Gastroesophageal sphincter (tissue), 3 donors: ENCODE measurements around the gene SNX32.

Source experiments
- CTCF ChIP-seq, 4 experiments: fragments of 200-600 bp in 2 of 4; fragments of 450-650 bp in 2 of 4; sonication (generic) in 1 of 4; IDR thresholded peaks; one replicate each; pipeline ENCODE4 v1.5.1; 2017 to 2019; ENCODE audit warnings: antibody characterized with exemption in 4 of 4, mild to moderate bottlenecking in 2 of 4, moderate library complexity in 2 of 4
- EP300 ChIP-seq: sonication (generic); formaldehyde crosslinking; IDR thresholded peaks from one replicate; pipeline ENCODE4 v1.6.1; 2017; ENCODE audit warnings: antibody characterized with exemption, mild to moderate bottlenecking
- POLR2A ChIP-seq, 2 donors: fragments of 450-650 bp; IDR thresholded peaks; one replicate each; pipeline ENCODE4 v1.6.1; 2017; ENCODE audit warnings: antibody characterized with exemption in 2 of 2, mild to moderate bottlenecking in 2 of 2, moderate library complexity in 1 of 2
- POLR2AphosphoS5 ChIP-seq: sonication (generic); formaldehyde crosslinking; IDR thresholded peaks from one replicate; pipeline ENCODE4 v1.6.1; 2017; ENCODE audit warnings: antibody characterized with exemption

- TF ChIP-seq CTCF (IDR thresholded peaks at IDR 0.05), result no peak
- no peak for TF ChIP-seq POLR2A (IDR thresholded peaks at IDR 0.05)
- TF ChIP-seq EP300, result no peak
- no peak for TF ChIP-seq POLR2AphosphoS5
Measured at GRCh38 chr11:65791719-65792213, 42.0 kb upstream of the SNX32 start.
